ENCODE data around the gene PLEKHM1. TPM values are rescaled to one million over a fixed set of nuclear protein-coding genes. Genes with fewer than 3 reads are reported as not detected.

Gene PLEKHM1
- total and polyA plus RNA-seq, 2 experiments from 2014 or later = 15.3 to 26.0 TPM

DNA sequence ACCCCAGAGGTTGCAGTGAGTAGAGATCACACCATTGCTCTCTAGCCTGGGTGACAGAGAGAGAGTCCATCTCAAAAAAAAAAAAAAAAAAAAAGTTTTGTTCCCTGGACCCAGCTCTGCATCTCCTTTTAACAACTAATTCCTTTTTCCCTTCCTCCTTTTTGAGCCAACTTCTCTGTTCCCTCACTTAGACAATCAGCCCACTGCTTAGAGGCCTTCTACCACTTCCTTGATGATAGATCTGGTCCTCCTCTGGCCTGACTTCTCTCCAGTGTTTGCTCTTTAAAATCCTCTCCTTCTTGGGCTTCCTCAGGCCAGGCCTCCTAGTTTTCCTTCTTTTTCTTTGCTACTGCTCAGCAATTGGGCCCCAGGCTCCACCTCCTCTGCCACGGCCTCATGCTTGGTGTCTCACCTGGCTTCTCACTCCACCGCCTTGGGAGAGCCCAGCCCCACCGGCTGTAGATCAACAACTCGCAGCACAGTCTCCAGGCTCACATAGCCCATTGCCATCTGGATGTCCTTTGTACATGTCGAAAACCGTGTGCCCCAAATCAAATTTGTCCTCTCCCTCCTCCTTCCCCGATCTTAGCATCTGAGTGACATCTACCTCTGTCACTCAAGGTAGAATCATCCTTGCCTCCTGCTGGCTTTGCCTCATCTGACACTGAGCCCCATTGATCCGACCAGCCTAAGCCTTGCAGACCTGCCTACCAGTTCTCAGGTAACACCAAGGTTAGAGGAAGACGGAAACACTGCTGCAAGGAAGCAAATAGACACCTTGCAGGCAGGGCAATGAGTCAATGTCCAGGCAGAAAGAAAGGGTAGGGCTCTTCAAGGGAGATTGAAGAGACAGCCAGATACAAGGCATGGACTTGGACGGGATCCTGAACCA is 75.3 kb downstream of the PLEKHM1 start:
- H3K9ac ChIP-seq = no peak overlapping the region
- no peaks in the 10 kb centered on the region for H3F3A ChIP-seq (ENCODE audit: insufficient read depth)
- H3K4me2 ChIP-seq (ENCODE audit: unreplicated experiment) = no peak overlapping the region
- no peak overlapping the region for H2AFZ ChIP-seq
- H3K79me2 ChIP-seq (ENCODE audit: insufficient read depth) = no peaks in the 10 kb centered on the region
- no peak for DNase-seq
- TF ChIP-seq EZH2 (IDR thresholded peaks at IDR 0.05; ENCODE audit: insufficient read depth, poor library complexity, severe bottlenecking) (no peak), EZH2phosphoT487 (IDR thresholded peaks at IDR 0.05; ENCODE audit: insufficient read depth, low read depth) (no peak)
- H3K9me3 ChIP-seq (ENCODE audit: low read depth) = no peaks in the 10 kb centered on the region
- no peaks in the 10 kb centered on the region for H3K9me2 ChIP-seq (ENCODE audit: insufficient read depth)
- in situ Hi-C loops (cut with MboI) = no loop called here
- H3K27ac ChIP-seq = no peak overlapping the region
- no peaks in the 10 kb centered on the region for H3K36me3 ChIP-seq (ENCODE audit: low read depth)
- H3K4me1 ChIP-seq (ENCODE audit: insufficient read depth) = no peaks in the 10 kb centered on the region
- no peaks in the 10 kb centered on the region for H3K27me3 ChIP-seq (replicated peaks; ENCODE audit: insufficient read depth)
- 72 to 76% methylated on average over 10 of the region's 10 CpGs for WGBS, 2 experiments (ENCODE audit: low coverage in 1 of 2, low lambda C conversion rate in 2 of 2, missing lambda C conversion rate in 2 of 2)
- H3K4me3 ChIP-seq = no peak overlapping the region
- no peaks in the 10 kb centered on the region for H4K20me1 ChIP-seq (ENCODE audit: insufficient read depth)

DNA sequence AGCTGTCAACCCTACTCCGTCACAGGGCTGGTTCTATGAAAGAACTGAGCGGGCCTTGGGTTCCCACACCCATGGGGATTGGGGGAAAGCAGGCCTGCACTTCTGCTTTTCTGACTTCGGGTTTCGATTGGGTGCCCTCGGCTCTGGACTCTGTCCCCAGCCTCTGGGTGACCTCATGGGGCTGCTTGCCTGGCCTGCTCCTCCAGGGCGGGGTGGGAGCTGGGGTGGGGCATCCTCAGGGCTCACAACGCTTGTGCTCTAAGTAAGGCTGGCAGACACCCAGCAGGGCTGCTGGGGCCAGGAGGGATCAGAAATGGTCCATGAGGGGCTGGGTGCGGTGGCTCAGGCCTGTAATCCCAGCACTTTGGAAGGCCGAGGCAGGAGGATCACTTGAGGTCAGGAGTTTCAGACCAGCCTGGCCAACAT is 77.0 kb downstream of the PLEKHM1 start:
- no peak overlapping the region for H2AFZ ChIP-seq
- H4K20me1 ChIP-seq (ENCODE audit: insufficient read depth) = no peaks in the 10 kb centered on the region
- WGBS, 2 experiments (ENCODE audit: low coverage in 1 of 2, low lambda C conversion rate in 2 of 2, missing lambda C conversion rate in 2 of 2) = 82 to 83% methylated on average over 9 of the region's 9 CpGs
- H3K27ac ChIP-seq = no peak overlapping the region
- TF ChIP-seq EZH2phosphoT487 (IDR thresholded peaks at IDR 0.05; ENCODE audit: insufficient read depth, low read depth) (no peak), EZH2 (IDR thresholded peaks at IDR 0.05; ENCODE audit: insufficient read depth, poor library complexity, severe bottlenecking) (no peak)
- H3K9me3 ChIP-seq (ENCODE audit: low read depth) = no peaks in the 10 kb centered on the region
- no peak overlapping the region for H3K4me2 ChIP-seq (ENCODE audit: unreplicated experiment)
- H3K4me3 ChIP-seq = no peak overlapping the region
- no peaks in the 10 kb centered on the region for H3K27me3 ChIP-seq (replicated peaks; ENCODE audit: insufficient read depth)
- no peak overlapping the region for H3K9ac ChIP-seq
- no peaks in the 10 kb centered on the region for H3K79me2 ChIP-seq (ENCODE audit: insufficient read depth)
- no peak for DNase-seq
- H3K9me2 ChIP-seq (ENCODE audit: insufficient read depth) = no peaks in the 10 kb centered on the region
- in situ Hi-C loops (cut with MboI) = no loop called here
- no peaks in the 10 kb centered on the region for H3K36me3 ChIP-seq (ENCODE audit: low read depth)
- H3K4me1 ChIP-seq (ENCODE audit: insufficient read depth) = no peaks in the 10 kb centered on the region
- H3F3A ChIP-seq (ENCODE audit: insufficient read depth) = no peaks in the 10 kb centered on the region

DNA sequence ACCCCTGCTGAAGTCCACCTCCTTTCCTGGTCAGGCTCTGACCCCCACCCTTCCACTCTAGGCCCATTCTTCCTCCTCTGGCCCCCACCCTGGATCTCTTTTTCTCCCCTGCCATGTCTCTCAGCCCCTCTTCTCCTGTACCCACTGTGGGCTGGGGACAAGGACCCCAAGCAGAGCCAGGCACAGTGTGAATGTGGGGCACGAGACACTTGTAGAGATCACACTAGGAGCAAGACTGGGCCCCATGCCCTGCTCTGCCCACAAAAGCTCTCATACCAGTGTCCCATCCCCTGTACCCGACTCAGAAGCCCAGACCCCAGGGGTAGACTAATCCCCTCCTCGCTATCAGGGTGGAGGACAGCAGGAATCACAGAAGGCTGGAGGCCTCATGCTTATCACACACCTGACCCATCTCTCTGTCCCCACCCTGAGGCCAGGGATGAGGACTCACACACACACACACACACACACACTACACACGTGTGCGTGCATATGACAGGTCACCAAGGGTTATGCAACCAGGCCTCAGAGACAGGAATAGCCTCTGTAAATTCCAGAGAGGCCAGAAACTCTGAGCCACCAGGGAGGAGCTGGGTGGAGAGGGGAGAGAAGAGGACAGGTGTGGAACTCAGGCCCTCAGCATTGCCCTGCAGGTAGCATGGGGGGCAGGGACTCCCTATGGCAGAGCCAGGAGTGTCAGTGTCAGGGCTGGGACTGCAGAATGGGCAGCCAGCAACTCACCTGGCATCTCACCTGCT is 79.0 kb downstream of the PLEKHM1 start:
- H4K20me1 ChIP-seq (ENCODE audit: insufficient read depth) = no peaks in the 10 kb centered on the region
- 61 to 69% methylated on average over 5 of the region's 5 CpGs for WGBS, 2 experiments (ENCODE audit: low coverage in 1 of 2, low lambda C conversion rate in 2 of 2, missing lambda C conversion rate in 2 of 2)
- in situ Hi-C loops (cut with MboI) = no loop called here
- no peaks in the 10 kb centered on the region for H3F3A ChIP-seq (ENCODE audit: insufficient read depth)
- H3K9ac ChIP-seq = no peak overlapping the region
- no peaks in the 10 kb centered on the region for H3K4me1 ChIP-seq (ENCODE audit: insufficient read depth)
- no peak overlapping the region for H2AFZ ChIP-seq
- H3K9me2 ChIP-seq (ENCODE audit: insufficient read depth) = no peaks in the 10 kb centered on the region
- TF ChIP-seq EZH2 (IDR thresholded peaks at IDR 0.05; ENCODE audit: insufficient read depth, poor library complexity, severe bottlenecking) = no peak
- TF ChIP-seq EZH2phosphoT487 (IDR thresholded peaks at IDR 0.05; ENCODE audit: insufficient read depth, low read depth) = no peak
- no peaks in the 10 kb centered on the region for H3K79me2 ChIP-seq (ENCODE audit: insufficient read depth)
- H3K4me2 ChIP-seq (ENCODE audit: unreplicated experiment) = no peak overlapping the region
- no peak overlapping the region for H3K4me3 ChIP-seq
- no peaks in the 10 kb centered on the region for H3K36me3 ChIP-seq (ENCODE audit: low read depth)
- no peaks in the 10 kb centered on the region for H3K27me3 ChIP-seq (replicated peaks; ENCODE audit: insufficient read depth)
- H3K9me3 ChIP-seq (ENCODE audit: low read depth) = no peaks in the 10 kb centered on the region
- no peak overlapping the region for H3K27ac ChIP-seq
- no peak for DNase-seq

DNA sequence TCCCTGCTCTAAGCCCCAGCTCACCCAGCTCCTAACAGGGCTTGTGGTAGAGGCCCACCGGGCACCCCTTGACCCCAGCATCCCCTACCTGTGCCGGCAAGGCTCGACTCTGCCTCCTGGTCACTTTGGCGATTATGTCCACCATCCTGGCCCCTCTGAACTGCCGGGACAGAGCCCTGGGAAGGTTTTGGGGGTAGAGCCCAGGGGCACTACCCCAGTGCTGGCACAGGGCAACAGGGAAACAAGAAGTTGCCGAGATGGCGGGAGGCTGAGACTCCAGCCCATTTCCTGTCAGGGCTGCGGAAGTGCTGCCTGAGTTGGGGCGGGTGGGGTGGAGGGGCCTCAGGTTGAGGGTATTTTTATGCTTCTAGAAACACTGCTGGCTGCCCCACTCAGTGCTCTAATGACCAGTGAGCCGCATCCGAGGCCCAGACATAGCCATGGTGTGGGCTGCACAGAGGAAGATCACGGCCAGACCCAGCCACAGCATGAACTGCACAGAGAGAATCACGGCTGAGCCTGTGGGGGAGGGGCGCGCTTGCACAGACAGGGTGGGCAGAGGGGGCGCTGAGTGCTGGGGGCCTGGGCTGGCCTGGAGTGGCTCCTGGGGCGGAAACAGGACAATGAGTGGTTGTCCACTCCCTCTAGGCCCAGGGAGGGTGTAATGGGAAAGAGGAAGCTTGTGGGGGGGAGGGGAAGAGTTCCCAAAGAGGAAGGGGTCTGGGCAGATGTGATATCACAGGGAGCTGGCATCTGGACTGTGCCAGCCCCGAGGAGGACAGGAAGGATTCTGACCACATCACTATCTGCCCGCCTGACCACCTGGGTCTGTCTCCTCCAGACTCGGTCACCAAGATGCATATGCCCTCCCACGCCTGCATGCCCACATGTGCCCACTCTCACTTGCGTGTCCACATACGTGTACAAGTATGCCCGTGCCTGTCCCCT is 80.1 kb downstream of the PLEKHM1 start:
- Histone ChIP-seq H3K79me2 (ENCODE audit: insufficient read depth) (no peaks in the 10 kb centered on the region), H2AFZ (no peak overlapping the region), H3K4me3 (no peak overlapping the region), H3K36me3 (ENCODE audit: low read depth) (no peaks in the 10 kb centered on the region), H3K4me1 (ENCODE audit: insufficient read depth) (no peaks in the 10 kb centered on the region), H4K20me1 (ENCODE audit: insufficient read depth) (no peaks in the 10 kb centered on the region), H3K4me2 (ENCODE audit: unreplicated experiment) (no peak overlapping the region), H3K9me3 (ENCODE audit: low read depth) (no peaks in the 10 kb centered on the region), H3F3A (ENCODE audit: insufficient read depth) (no peaks in the 10 kb centered on the region), H3K9me2 (ENCODE audit: insufficient read depth) (no peaks in the 10 kb centered on the region), H3K27me3 (replicated peaks; ENCODE audit: insufficient read depth) (0 out of 2 replicates have a peak, but pooled peaks cover 6% of the 10 kb centered on the region), H3K9ac (no peak overlapping the region), H3K27ac (no peak overlapping the region)
- no peak for DNase-seq
- TF ChIP-seq EZH2phosphoT487 (IDR thresholded peaks at IDR 0.05; ENCODE audit: insufficient read depth, low read depth) (no peak), EZH2 (IDR thresholded peaks at IDR 0.05; ENCODE audit: insufficient read depth, poor library complexity, severe bottlenecking) (no peak)
- in situ Hi-C loops (cut with MboI) = no loop called here
- 87 to 88% methylated on average over 19 to 24 of the region's 24 CpGs for WGBS, 2 experiments (ENCODE audit: low coverage in 1 of 2, low lambda C conversion rate in 2 of 2, missing lambda C conversion rate in 2 of 2)

All from GM23248 (cell line).